Caco-2 (cell line): ENCODE data around the gene PDGFA. TPM values are rescaled to one million over a fixed set of nuclear protein-coding genes. Genes with fewer than 3 reads are reported as not detected.

ENCODE experiments used
- BruUV-seq: library from RNA; stranded (reverse); fragments of 400-500 nt; replicated peaks from 2 replicates; lab custom pipeline; 2021; lab: Mats Ljungman, UMichigan
- CTCF ChIA-PET: fragments of 300-600 bp; sonication (Branson Sonifier 250); formaldehyde crosslinking; loops from one replicate; lab custom pipeline; 2022; ENCODE audit warnings: antibody characterized with exemption; lab: Charles Lee
- POLR2A ChIA-PET: fragments of 300-600 bp; sonication (Branson Sonifier 250); formaldehyde crosslinking; loops from one replicate; lab custom pipeline; 2022; ENCODE audit warnings: antibody characterized with exemption; lab: Charles Lee
- DNase-seq, 2 experiments: peaks; one replicate each; pipeline versions ENCODE4 v3.0.0 to v3.0.0-alpha.2; 2020 to 2022
- H3K27me3 ChIP-seq: replicated peaks from 2 replicates; pipeline ENCODE4 v1.6.0; 2011; ENCODE audit warnings: low read length; ENCODE audit not compliant: control insufficient read depth, insufficient read depth
- H3K36me3 ChIP-seq: 2 replicates; pipeline ENCODE4 v1.5.1; 2011; ENCODE audit warnings: low read length; ENCODE audit not compliant: control insufficient read depth, insufficient read depth
- H3K4me1 ChIP-seq: fragments of 250-450 bp; sonication (Bioruptor Pico); 2 replicates; pipeline ENCODE4 v1.5.1; 2020; ENCODE audit warnings: mild to moderate bottlenecking
- H3K4me3 ChIP-seq: 2 replicates; pipeline ENCODE4 v1.5.1; 2011; ENCODE audit warnings: low read depth, mild to moderate bottlenecking, control low read depth, low read length
- H3K9me3 ChIP-seq: fragments of 250-450 bp; sonication (Bioruptor Pico); 2 replicates; pipeline ENCODE4 v1.5.1; 2020; ENCODE audit warnings: mild to moderate bottlenecking, moderate library complexity
- H3K27ac Mint-ChIP-seq: one replicate; pipeline ENCODE4 v1.8.0; 2022; ENCODE audit warnings: mixed read lengths; ENCODE audit not compliant: unreplicated experiment
- H3K27me3 Mint-ChIP-seq: one replicate; pipeline ENCODE4 v1.8.0; 2022; ENCODE audit warnings: mixed read lengths; ENCODE audit not compliant: insufficient read depth, unreplicated experiment
- H3K36me3 Mint-ChIP-seq: one replicate; pipeline ENCODE4 v1.8.0; 2022; ENCODE audit warnings: mild to moderate bottlenecking, mixed read lengths; ENCODE audit not compliant: insufficient read depth, unreplicated experiment
- H3K4me1 Mint-ChIP-seq: one replicate; pipeline ENCODE4 v1.8.0; 2022; ENCODE audit warnings: low read depth, mixed read lengths; ENCODE audit not compliant: unreplicated experiment
- H3K4me3 Mint-ChIP-seq: one replicate; pipeline ENCODE4 v1.8.0; 2022; ENCODE audit warnings: mild to moderate bottlenecking, moderate library complexity, mixed read lengths; ENCODE audit not compliant: unreplicated experiment
- H3K9me3 Mint-ChIP-seq: one replicate; pipeline ENCODE4 v1.8.0; 2022; ENCODE audit warnings: mixed read lengths; ENCODE audit not compliant: unreplicated experiment
- intact Hi-C: fragments of 100-400 bp; cut with micrococcal nuclease; formaldehyde crosslinking; loops from one replicate; pipeline ENCODE4 v1.10.0; 2022; ENCODE audit not compliant: unreplicated experiment
- total RNA-seq: library from RNA; stranded (reverse); gene quantifications from 2 replicates; pipeline ENCODE4 v1.2.3, GENCODE V29; 2022
- TF ChIP-seq, protein P1 (sequence below), 2 experiments: fragments of 200-600 bp in 1 of 2; IDR thresholded peaks; 1 replicate in 1 of 2; 2 replicates in 1 of 2; pipeline versions ENCODE4 v1.5.1 to v1.8.0; 2011 to 2022; ENCODE audit warnings: antibody characterized with exemption in 1 of 2, control low read depth in 1 of 2, inconsistent platforms in 1 of 2, low read depth in 1 of 2, low read length in 1 of 2, mild to moderate bottlenecking in 1 of 2, moderate library complexity in 1 of 2; ENCODE audit not compliant: insufficient read depth in 1 of 2, severe bottlenecking in 1 of 2, unreplicated experiment in 1 of 2

The PDGFA gene
- total RNA-seq, 1 experiment from 2014 or later = 78.5 TPM

DNA sequence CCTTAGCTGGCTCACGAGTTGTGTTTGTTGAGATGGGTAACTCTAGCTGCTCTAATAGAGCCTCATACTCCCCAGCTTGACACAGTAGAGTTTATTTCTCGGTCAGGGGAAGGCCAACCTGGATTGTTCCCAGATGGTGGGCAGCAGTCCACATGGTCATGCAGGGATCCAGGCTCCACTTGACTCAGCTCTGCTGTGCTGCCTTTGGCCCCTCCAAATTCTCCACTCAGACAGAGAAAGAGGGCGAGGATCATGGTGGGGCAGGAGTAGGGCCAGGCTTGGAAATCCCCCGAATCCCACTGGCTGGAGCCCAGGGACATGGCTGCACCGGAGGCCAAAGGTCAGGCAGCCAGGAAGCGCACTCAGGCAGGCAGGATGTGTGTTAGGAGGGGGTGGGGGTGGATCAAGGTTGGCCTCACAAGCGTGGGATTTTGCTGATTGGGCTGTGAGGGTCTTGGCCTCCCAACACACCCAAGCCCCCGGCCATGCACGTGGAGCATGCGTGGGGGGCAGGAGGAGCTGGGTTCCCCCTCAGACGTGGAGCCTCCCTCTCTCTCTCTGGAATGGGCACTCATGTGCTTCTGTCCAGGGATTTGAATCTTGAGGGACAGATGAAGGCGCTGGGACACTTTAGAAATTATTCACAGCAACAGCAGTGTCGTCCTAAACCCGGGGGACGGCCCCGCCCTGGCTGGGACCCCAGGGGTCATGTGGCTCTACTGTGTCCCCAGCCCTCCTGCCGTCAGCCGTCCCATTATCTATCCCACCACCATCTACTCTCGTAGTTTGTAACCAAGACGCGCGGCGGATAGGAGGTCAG lies 44.8 kb downstream of the PDGFA start:
- CTCF ChIA-PET = no interaction called here
- BruUV-seq = no TSS peak
- Mint-ChIP-seq H3K4me3 (no peak overlapping the region), H3K9me3 (no peaks in the 10 kb centered on the region), H3K4me1 (no peaks in the 10 kb centered on the region), H3K36me3 (no peaks in the 10 kb centered on the region), H3K27ac (no peak overlapping the region), H3K27me3 (no peaks in the 10 kb centered on the region)
- no peaks in the 10 kb centered on the region for H3K27me3 ChIP-seq
- H3K4me3 ChIP-seq = no peak overlapping the region
- TF ChIP-seq, protein P1, sequence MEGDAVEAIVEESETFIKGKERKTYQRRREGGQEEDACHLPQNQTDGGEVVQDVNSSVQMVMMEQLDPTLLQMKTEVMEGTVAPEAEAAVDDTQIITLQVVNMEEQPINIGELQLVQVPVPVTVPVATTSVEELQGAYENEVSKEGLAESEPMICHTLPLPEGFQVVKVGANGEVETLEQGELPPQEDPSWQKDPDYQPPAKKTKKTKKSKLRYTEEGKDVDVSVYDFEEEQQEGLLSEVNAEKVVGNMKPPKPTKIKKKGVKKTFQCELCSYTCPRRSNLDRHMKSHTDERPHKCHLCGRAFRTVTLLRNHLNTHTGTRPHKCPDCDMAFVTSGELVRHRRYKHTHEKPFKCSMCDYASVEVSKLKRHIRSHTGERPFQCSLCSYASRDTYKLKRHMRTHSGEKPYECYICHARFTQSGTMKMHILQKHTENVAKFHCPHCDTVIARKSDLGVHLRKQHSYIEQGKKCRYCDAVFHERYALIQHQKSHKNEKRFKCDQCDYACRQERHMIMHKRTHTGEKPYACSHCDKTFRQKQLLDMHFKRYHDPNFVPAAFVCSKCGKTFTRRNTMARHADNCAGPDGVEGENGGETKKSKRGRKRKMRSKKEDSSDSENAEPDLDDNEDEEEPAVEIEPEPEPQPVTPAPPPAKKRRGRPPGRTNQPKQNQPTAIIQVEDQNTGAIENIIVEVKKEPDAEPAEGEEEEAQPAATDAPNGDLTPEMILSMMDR (IDR thresholded peaks at IDR 0.05; ENCODE audit: insufficient read depth in 1 of 2, low read depth in 1 of 2, low read length in 1 of 2, severe bottlenecking in 1 of 2, unreplicated experiment in 1 of 2) = no peak
- no peaks in the 10 kb centered on the region for H3K36me3 ChIP-seq
- DNase-seq = peak in 1 of 2 experiments; percentile 21
- intact Hi-C loops = no loop called here
- POLR2A ChIA-PET = no interaction called here
- peaks cover 29% of the 10 kb centered on the region for H3K4me1 ChIP-seq
- no peaks in the 10 kb centered on the region for H3K9me3 ChIP-seq

DNA sequence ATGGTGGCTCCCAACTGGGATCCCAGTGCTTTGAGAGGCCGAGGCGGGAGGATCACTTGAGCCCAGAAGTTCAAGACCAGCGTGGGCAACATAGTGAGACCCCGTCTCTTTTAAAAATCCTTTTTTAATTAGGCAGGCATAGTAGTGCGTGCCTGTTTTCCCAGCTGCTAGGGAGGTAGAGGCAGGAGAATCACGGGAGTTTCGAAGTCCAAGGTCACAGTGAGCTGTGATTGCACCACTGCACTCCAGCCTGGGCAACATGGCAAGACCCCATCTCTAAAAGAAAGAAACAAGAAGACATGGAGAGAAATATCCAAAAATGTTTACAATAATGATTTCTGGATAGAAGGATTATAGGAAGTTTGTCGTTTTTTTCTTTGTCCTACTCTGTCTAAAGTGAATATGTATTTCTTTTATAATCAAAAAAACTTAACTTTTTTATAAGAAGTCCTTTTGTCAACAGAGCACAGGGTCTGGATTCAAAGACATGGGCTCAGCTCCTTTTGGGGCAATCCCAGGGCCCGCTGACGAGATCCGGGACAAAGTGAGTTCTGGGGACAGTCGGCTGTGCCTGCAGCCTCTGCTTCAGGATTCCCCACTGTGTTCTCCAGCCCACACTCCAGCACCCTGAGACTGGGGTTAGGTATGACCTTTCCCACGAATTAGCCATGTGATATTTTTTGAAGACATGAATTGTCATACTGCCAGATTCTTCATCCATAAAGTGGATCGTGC lies 45.6 kb downstream of the PDGFA start:
- TF ChIP-seq, protein P1 (IDR thresholded peaks at IDR 0.05; ENCODE audit: insufficient read depth in 1 of 2, low read depth in 1 of 2, low read length in 1 of 2, severe bottlenecking in 1 of 2, unreplicated experiment in 1 of 2) = no peak
- no peak overlapping the region for H3K4me3 Mint-ChIP-seq
- peak in 1 of 2 experiments; percentile 16 for DNase-seq
- H3K27me3 Mint-ChIP-seq = no peaks in the 10 kb centered on the region
- ChIA-PET POLR2A (no interaction called here), CTCF (no interaction called here)
- Histone ChIP-seq H3K9me3 (no peaks in the 10 kb centered on the region), H3K27me3 (no peaks in the 10 kb centered on the region), H3K36me3 (no peaks in the 10 kb centered on the region), H3K4me1 (peaks cover 29% of the 10 kb centered on the region), H3K4me3 (no peak overlapping the region)
- H3K9me3 Mint-ChIP-seq = peaks cover under 1% of the 10 kb centered on the region
- no peaks in the 10 kb centered on the region for H3K4me1 Mint-ChIP-seq
- H3K27ac Mint-ChIP-seq = no peak overlapping the region
- intact Hi-C loops = no loop called here
- BruUV-seq = no TSS peak
- no peaks in the 10 kb centered on the region for H3K36me3 Mint-ChIP-seq

DNA sequence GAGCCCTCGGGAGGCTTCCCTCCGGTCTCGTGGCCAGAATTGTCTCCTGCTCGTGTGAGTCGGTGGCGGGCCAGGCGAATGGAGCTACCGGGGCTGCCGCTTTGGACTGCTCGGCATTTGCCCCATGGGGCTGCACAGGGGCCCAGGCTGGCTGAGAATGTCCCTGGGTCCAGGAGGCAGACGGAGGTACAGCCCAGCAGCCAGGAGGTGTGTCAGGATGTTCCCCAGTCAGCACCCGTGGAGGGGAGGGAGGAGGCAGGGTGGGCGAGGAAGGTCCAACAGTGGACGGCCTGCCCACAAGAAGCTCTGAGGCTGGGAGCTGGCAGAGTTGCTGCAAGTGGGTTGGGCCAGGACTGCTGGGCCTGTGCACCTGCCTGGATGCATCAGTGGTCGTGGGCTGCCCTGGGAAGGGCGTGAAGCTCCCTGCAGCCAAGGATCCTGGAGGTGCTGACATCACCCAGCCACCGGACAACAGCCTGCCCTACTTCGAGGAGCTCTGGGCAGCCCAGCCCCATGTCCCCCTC lies 46.4 kb downstream of the PDGFA start:
- BruUV-seq = no TSS peak
- POLR2A ChIA-PET = no interaction called here
- peaks cover 29% of the 10 kb centered on the region for H3K4me1 ChIP-seq
- TF ChIP-seq, protein P1 (IDR thresholded peaks at IDR 0.05; ENCODE audit: insufficient read depth in 1 of 2, low read depth in 1 of 2, low read length in 1 of 2, severe bottlenecking in 1 of 2, unreplicated experiment in 1 of 2) = no peak
- intact Hi-C loops = no loop called here
- H3K27me3 ChIP-seq = no peaks in the 10 kb centered on the region
- H3K27ac Mint-ChIP-seq = no peak overlapping the region
- H3K27me3 Mint-ChIP-seq = no peaks in the 10 kb centered on the region
- no peaks in the 10 kb centered on the region for H3K4me1 Mint-ChIP-seq
- H3K36me3 ChIP-seq = no peaks in the 10 kb centered on the region
- no peaks in the 10 kb centered on the region for H3K9me3 ChIP-seq
- peak in 1 of 2 experiments; percentile 37 for DNase-seq
- H3K9me3 Mint-ChIP-seq = peaks cover 8% of the 10 kb centered on the region
- no peak overlapping the region for H3K4me3 ChIP-seq
- CTCF ChIA-PET = no interaction called here
- no peak overlapping the region for H3K4me3 Mint-ChIP-seq
- H3K36me3 Mint-ChIP-seq = no peaks in the 10 kb centered on the region
